Activated T-helper 1 cell treated with anti-CD3 and anti-CD28 coated beads, Interleukin-12 subunit alpha, Interleukin-12 subunit beta, Interleukin-2, Interleukin-4 antibody, amounts not matched to agents 30 ng/mL and 10 ng/mL and 1 ng/mL, durations not matched to agents 14 hours and 24 hours and 36 hours (primary cell): ENCODE data around the gene OLAH. TPM values are rescaled to one million over a fixed set of nuclear protein-coding genes. Genes with fewer than 3 reads are reported as not detected.

Source experiments
- DNase-seq: peaks from one replicate; pipeline ENCODE4 v3.0.0; 2021; ENCODE audit warnings: low spot score
- H3K27ac Mint-ChIP-seq: one replicate; pipeline ENCODE4 v1.8.0; 2021; ENCODE audit warnings: mild to moderate bottlenecking, mixed read lengths
- H3K27me3 Mint-ChIP-seq: one replicate; pipeline ENCODE4 v1.8.0; 2022; ENCODE audit warnings: mild to moderate bottlenecking, moderate library complexity, mixed read lengths; ENCODE audit not compliant: insufficient read depth
- H3K36me3 Mint-ChIP-seq: one replicate; pipeline ENCODE4 v1.8.0; 2021; ENCODE audit warnings: low read depth, mixed read lengths
- H3K4me1 Mint-ChIP-seq: one replicate; pipeline ENCODE4 v1.8.0; 2021; ENCODE audit warnings: low read depth, mixed read lengths
- H3K4me3 Mint-ChIP-seq: one replicate; pipeline ENCODE4 v1.8.0; 2021; ENCODE audit warnings: mild to moderate bottlenecking, moderate library complexity, mixed read lengths
- H3K9me3 Mint-ChIP-seq: one replicate; pipeline ENCODE4 v1.8.0; 2021; ENCODE audit warnings: mixed read lengths
- intact Hi-C: fragments of 100-400 bp; cut with micrococcal nuclease; formaldehyde crosslinking; loops from one replicate; pipeline ENCODE4 v1.15.1; 2024
- total RNA-seq: library from RNA; stranded (reverse); gene quantifications from 2 replicates; pipeline ENCODE4 v1.2.3, GENCODE V29; 2022

The OLAH gene
- total RNA-seq, 1 donor from 2014 or later = 0.88 TPM

DNA sequence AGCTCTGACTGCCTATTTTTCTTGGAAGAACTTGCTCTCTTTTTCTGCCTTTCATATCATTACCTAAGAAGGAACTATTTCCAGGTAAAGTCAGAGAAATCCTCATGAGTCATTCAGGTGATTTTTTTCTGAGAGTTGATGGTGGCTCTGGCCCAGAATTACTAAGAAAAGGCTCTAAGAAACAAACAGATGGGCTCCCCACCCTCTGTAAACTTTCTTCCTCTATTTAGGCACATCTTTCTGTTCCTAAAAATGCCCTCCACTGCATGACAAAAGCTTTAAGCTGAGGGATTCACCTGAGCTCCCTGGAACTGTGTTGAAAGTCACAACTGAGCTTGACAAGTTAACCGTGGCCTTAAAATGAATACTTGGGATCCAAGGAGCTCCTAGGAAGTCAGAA lies 1.6 kb downstream of the OLAH start:
- no peak overlapping the region for H3K4me3 Mint-ChIP-seq
- peaks cover 4% of the 10 kb centered on the region for H3K9me3 Mint-ChIP-seq

DNA sequence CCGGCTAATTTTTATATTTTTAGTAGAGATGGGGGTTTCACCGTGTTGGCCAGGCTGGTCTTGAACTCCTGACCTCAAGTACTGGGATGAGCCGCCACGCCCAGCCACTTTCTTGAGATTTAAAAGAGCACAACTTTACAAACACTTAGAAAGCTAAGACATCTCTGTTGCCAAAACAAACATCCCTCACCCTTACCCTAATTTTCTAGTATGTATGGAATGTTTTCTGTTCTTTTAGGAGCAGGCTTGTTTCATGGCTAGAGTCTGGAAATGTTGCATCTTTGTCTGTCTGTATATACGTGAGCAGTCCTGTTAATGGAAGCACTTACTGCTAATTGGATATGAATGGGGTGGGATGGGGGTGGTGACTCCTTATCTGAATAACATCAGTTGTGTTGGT lies 2.9 kb downstream of the OLAH start:
- DNase-seq = no peak
- H3K27me3 Mint-ChIP-seq = no peaks in the 10 kb centered on the region
- H3K27ac Mint-ChIP-seq = no peak overlapping the region
- H3K36me3 Mint-ChIP-seq = peaks cover 2% of the 10 kb centered on the region
- no peak overlapping the region for H3K4me3 Mint-ChIP-seq
- intact Hi-C loops = no loop called here
- peaks cover 22% of the 10 kb centered on the region for H3K4me1 Mint-ChIP-seq
- peaks cover 4% of the 10 kb centered on the region for H3K9me3 Mint-ChIP-seq

More for the DNA sequence above, 1.6 kb downstream of the OLAH start:
- Mint-ChIP-seq H3K36me3 (peaks cover 2% of the 10 kb centered on the region), H3K4me1 (peaks cover 28% of the 10 kb centered on the region), H3K27me3 (no peaks in the 10 kb centered on the region), H3K27ac (no peak overlapping the region)
- intact Hi-C loops = no loop called here
- DNase-seq = no peak

DNA sequence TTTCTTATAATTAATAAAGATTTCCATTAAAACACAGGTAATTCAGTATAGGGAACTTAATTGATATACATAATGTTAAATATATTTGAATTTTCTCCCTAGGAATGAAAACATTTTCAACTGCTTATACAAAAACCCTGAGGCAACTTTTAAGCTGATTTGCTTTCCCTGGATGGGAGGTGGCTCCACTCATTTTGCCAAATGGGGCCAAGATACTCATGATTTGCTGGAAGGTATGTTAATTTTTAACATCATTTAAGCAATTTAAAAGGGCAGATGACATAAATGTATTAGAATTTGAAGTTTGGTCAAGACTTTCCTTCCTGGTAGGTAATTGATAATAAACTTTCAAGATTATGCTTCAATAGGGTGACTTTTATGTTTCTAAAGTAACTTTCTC lies 5.8 kb downstream of the OLAH start:
- Mint-ChIP-seq H3K9me3 (no peaks in the 10 kb centered on the region), H3K4me1 (peaks cover 11% of the 10 kb centered on the region), H3K36me3 (no peaks in the 10 kb centered on the region), H3K4me3 (no peak overlapping the region), H3K27me3 (no peaks in the 10 kb centered on the region), H3K27ac (no peak overlapping the region)
- intact Hi-C loops = no loop called here
- no peak for DNase-seq

DNA sequence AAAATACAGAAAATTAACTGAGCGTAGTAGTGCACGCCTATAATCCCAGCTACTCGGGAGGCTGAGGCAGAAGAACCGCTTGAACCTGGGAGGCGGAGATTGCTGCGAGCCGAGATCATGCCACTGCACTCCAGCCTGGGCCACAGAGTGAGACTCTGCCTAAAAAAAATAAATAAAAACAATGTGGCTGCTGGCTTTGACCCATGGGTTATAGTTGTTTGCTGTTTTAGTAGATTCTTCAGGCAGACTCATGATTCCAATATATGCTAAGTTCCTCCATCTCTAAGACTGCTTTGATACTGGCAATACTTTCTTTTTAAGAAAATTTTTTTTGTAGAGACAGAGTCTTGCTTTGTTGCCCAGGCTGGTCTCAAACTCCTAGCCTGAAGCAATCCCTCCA lies 8.4 kb downstream of the OLAH start:
- no peak overlapping the region for H3K27ac Mint-ChIP-seq
- intact Hi-C loops = no loop called here
- H3K27me3 Mint-ChIP-seq = peaks cover 3% of the 10 kb centered on the region
- H3K4me3 Mint-ChIP-seq = no peak overlapping the region
- no peaks in the 10 kb centered on the region for H3K9me3 Mint-ChIP-seq
- DNase-seq = no peak
- H3K4me1 Mint-ChIP-seq = no peaks in the 10 kb centered on the region
- no peaks in the 10 kb centered on the region for H3K36me3 Mint-ChIP-seq

DNA sequence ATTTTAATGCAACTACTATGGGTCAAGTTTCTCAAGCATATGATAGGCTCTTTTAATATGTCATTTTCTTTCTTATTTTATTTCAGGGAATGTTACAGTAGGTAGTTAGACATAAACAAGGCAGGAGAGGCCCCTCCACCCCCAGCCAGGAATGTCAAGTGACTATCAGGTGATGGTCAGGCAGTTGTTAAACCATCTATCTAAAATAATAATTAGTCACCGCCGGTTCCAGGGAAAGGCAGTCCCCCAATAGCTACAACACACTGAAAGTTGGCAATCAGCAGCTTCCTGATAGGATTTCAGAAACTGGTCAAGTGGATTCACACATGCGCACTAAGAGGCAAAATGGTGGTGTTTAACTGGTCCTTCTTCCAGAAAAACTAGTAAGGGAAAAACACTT lies 9.3 kb downstream of the OLAH start:
- H3K4me1 Mint-ChIP-seq = no peaks in the 10 kb centered on the region
- no peaks in the 10 kb centered on the region for H3K9me3 Mint-ChIP-seq
- no peak overlapping the region for H3K27ac Mint-ChIP-seq
- DNase-seq = no peak
- H3K27me3 Mint-ChIP-seq = peaks cover 3% of the 10 kb centered on the region
- H3K36me3 Mint-ChIP-seq = no peaks in the 10 kb centered on the region
- H3K4me3 Mint-ChIP-seq = no peak overlapping the region
- intact Hi-C loops = no loop called here

DNA sequence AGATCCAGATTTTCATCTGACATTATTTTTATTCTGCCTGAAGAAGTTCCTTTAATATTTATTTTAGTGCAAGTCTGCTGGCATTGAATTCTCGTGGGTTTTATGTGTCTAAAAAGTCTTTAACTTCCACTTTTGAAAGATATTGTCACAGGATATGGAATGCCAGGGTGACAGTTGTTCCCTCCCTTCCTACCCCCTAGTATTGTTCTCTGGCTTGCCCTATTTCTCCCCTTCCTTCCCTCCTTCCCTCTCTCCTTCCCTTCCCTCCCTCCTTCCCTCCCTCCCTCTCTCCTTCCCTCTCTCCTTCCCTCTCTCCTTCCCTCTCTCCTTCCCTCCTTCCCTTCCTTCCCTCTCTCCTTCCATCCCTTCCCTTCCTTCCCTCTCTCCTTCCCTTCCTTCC lies 14.9 kb downstream of the OLAH start:
- H3K9me3 Mint-ChIP-seq = peaks cover 11% of the 10 kb centered on the region
- intact Hi-C loops = no loop called here
- DNase-seq = no peak
- H3K4me3 Mint-ChIP-seq = no peak overlapping the region
- no peaks in the 10 kb centered on the region for H3K4me1 Mint-ChIP-seq
- no peak overlapping the region for H3K27ac Mint-ChIP-seq
- H3K27me3 Mint-ChIP-seq = peaks cover 9% of the 10 kb centered on the region
- peaks cover 5% of the 10 kb centered on the region for H3K36me3 Mint-ChIP-seq

DNA sequence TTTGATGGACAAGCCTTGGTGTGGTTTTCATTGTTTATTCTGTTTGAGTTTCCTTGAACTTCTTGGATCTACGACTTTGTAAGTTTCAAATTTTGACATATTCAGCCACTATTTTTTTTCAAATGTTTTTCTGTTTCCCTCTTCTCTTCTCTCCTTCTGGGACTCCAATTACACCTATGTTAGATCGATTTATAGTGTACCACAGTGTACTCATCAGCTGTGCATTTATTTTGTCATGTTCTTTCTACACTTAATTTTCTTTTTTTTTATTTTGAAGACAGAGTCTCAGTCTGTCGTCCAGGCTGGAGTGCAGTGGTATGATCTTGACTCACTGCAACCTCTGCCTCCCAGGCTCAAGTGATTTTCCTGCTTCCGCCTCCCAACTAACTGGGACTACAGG lies 16.2 kb downstream of the OLAH start:
- no peak overlapping the region for H3K27ac Mint-ChIP-seq
- peaks cover 9% of the 10 kb centered on the region for H3K27me3 Mint-ChIP-seq
- H3K9me3 Mint-ChIP-seq = peaks cover 11% of the 10 kb centered on the region
- H3K4me3 Mint-ChIP-seq = no peak overlapping the region
- no peak for DNase-seq
- no peaks in the 10 kb centered on the region for H3K4me1 Mint-ChIP-seq
- intact Hi-C loops = no loop called here
- H3K36me3 Mint-ChIP-seq = peaks cover 5% of the 10 kb centered on the region

DNA sequence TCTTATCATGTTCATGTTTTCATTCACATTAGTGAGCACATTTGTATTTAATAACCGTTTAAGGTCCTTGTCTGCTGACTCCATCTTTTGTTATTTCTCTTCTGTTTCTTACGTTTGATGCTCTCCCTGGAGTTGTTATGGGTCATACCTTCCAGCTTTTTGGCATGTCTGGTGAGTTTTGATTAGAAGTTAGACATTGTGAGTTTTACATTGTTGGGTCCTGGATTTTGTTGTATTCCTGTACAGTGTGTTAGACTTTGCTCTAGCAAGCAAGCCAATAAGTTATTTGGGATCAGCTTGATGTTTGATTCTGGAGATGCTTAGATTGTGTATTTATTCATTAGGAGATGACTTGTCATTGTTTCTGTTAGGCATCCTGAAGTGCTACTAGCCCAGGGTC lies 16.9 kb downstream of the OLAH start:
- Mint-ChIP-seq H3K4me1 (no peaks in the 10 kb centered on the region), H3K36me3 (peaks cover 5% of the 10 kb centered on the region), H3K9me3 (peaks cover 11% of the 10 kb centered on the region), H3K4me3 (no peak overlapping the region), H3K27me3 (peaks cover 13% of the 10 kb centered on the region), H3K27ac (no peak overlapping the region)
- no peak for DNase-seq
- intact Hi-C loops = no loop called here

DNA sequence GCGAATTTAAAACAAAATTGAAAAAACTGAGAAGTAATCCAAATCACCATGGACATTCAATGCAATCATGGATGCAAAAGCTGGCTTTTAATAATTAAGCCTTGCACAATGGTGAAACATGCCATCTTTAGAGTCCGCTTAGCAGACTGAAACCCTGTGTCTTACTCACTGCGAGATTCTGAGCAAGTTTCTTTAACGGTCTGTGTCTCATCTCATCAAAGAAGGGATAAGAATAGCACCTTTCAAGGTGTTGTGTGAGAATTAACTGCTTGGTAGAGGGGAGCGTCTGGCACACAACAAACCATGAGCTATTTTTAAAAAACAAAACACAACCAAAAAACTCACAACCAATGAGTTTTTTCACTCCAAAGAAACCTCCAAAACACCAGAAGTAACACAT lies 23.4 kb downstream of the OLAH start:
- DNase-seq = no peak
- H3K4me3 Mint-ChIP-seq = no peak overlapping the region
- H3K27ac Mint-ChIP-seq = no peak overlapping the region
- H3K9me3 Mint-ChIP-seq = no peaks in the 10 kb centered on the region
- H3K4me1 Mint-ChIP-seq = no peaks in the 10 kb centered on the region
- H3K27me3 Mint-ChIP-seq = peaks cover 5% of the 10 kb centered on the region
- no peaks in the 10 kb centered on the region for H3K36me3 Mint-ChIP-seq
- intact Hi-C loops = no loop called here

DNA sequence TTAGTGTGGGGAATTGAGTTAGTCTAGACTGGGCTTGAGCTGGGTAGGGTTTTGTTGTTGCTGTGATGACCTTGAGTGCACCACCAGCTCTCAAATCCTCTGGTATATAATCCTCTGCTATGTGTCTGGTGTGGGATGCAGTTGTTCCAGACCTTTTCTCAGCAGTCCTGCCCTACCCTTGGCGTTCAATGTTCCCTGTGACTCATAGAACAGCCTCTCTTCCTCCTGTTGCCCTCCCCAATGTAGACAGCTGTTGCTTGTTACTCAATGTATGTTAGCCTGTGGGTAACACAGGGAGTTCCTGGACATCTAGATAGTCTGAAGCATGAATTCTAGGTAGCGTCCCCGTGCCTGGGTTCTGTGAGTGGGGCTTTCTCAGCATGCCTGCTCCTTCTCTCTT lies 25.1 kb downstream of the OLAH start:
- Mint-ChIP-seq H3K27ac (no peak overlapping the region), H3K9me3 (no peaks in the 10 kb centered on the region), H3K4me1 (no peaks in the 10 kb centered on the region), H3K36me3 (no peaks in the 10 kb centered on the region), H3K4me3 (no peak overlapping the region), H3K27me3 (peaks cover 4% of the 10 kb centered on the region)
- intact Hi-C loops = no loop called here
- no peak for DNase-seq

DNA sequence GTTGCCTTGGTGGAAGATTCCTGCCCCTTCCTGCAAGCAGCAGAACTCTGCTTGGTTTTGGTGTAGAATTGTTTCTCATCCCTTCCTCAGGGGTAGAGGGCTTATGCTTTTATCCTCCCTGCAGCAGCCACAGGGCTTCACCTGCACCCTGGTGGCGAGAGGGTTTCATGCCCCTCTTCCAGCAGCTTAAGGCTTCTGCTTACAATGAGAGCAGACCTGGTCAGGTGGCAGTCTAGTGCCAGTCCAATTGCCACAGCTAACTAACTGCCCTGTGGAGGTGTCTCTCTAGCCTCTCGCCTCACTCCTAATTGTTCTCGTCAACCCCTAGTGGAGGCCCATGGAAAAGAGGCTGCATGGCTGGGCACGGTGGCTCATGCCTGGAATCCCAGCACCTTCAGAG lies 25.5 kb downstream of the OLAH start:
- intact Hi-C loops = no loop called here
- no peak for DNase-seq
- no peak overlapping the region for H3K27ac Mint-ChIP-seq
- no peaks in the 10 kb centered on the region for H3K36me3 Mint-ChIP-seq
- H3K27me3 Mint-ChIP-seq = peaks cover 4% of the 10 kb centered on the region
- H3K4me3 Mint-ChIP-seq = no peak overlapping the region
- no peaks in the 10 kb centered on the region for H3K9me3 Mint-ChIP-seq
- no peaks in the 10 kb centered on the region for H3K4me1 Mint-ChIP-seq

DNA sequence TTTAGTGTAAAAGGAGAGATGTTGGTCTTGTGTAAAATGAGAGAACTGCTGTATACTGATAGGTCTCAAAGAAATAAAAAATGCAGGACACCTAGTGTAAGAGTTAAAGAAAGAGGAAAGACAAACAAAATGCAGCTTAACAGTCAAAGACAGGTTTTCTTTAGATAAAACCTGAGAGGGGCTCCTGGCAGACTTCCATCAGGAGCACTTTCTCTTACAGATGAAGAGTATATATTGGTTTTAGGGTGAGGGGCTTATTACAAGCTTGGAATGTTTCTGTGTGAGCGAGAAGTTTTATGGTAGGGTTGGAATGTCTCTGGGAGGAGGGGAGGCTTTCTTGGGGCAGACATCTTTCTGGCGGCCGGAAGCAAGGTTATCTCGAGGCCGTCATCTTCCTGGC lies 28.6 kb downstream of the OLAH start:
- DNase-seq = no peak
- Mint-ChIP-seq H3K27me3 (no peaks in the 10 kb centered on the region), H3K4me3 (no peak overlapping the region)

DNA sequence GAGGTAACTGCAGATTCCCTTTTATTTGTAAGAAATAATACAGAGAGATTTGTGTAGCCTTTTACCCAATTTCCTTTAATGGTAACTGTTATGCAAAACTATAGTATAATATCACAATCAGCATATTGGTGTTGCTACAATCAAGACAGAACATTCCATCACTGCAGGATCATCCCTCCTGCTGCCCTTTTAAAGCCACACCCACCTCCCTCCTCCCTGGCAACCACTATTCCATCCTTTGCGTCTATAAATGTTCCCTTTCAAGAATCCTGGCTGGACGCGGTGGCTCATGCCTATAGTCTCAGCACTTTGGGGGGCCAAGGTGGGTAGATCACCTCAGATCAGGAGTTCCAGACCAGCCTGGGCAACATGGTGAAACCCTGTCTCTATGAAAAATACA lies 31.7 kb downstream of the OLAH start:
- no peak overlapping the region for H3K4me3 Mint-ChIP-seq
- no peaks in the 10 kb centered on the region for H3K36me3 Mint-ChIP-seq
- H3K27me3 Mint-ChIP-seq = no peaks in the 10 kb centered on the region
- no peak overlapping the region for H3K27ac Mint-ChIP-seq
- H3K9me3 Mint-ChIP-seq = no peaks in the 10 kb centered on the region
- DNase-seq = no peak
- intact Hi-C loops = no loop called here
- no peaks in the 10 kb centered on the region for H3K4me1 Mint-ChIP-seq

More for the DNA sequence above, 28.6 kb downstream of the OLAH start:
- no peaks in the 10 kb centered on the region for H3K36me3 Mint-ChIP-seq
- no peak overlapping the region for H3K27ac Mint-ChIP-seq
- intact Hi-C loops = no loop called here
- H3K4me1 Mint-ChIP-seq = no peaks in the 10 kb centered on the region
- H3K9me3 Mint-ChIP-seq = no peaks in the 10 kb centered on the region

DNA sequence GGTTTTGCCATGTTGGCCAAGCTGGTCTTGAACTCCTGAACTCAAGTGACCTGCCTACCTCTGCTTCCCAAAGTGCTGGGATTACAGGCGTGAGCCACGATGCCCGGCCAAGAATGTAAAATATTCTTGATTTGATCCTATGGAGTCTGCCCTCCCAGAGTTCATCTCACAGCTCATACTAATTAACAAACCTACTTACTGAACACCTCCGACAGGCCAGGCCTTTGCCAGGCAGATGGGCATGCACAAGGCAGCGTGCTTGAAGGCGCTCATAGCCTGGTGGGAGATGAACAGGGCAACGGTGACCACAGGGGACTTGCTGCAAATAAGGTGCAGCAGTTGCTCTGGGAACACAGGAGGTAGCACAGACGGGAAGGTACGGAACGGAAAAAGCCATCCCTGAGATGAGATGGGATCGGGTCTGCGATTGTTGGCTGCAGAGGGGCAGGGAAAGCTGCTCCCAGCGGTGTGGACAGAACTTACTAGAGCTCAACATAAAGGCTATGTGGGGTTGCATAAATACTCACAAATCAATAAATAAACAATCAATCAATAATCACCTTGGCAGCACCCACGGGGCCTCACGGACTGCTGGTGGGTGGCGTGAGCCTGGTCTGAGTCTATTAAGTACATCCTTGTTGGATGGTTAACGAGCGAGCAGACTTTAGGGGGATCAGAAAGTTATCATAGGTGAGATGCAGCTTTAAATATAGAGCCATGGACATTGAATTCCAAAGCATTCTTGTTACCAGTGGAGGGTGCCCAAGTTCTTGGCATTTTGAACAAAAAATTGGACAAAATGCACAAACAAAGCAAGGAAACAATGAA lies 40.1 kb downstream of the OLAH start:
- Mint-ChIP-seq H3K4me3 (no peak overlapping the region), H3K9me3 (no peaks in the 10 kb centered on the region), H3K36me3 (no peaks in the 10 kb centered on the region), H3K27me3 (peaks cover 10% of the 10 kb centered on the region), H3K4me1 (peaks cover 5% of the 10 kb centered on the region), H3K27ac (no peak overlapping the region)
- no peak for DNase-seq
- intact Hi-C loops = no loop called here
